Mesothelial cell of epicardium (in vitro differentiated cells): ENCODE data around the gene RANBP17. TPM values are rescaled to one million over a fixed set of nuclear protein-coding genes. Genes with fewer than 3 reads are reported as not detected.

Source experiments
- DNase-seq, 2 experiments: peaks; one replicate each; pipeline ENCODE4 v3.0.0; 2021; ENCODE audit warnings: low spot score in 2 of 2; ENCODE audit not compliant: unreplicated experiment in 2 of 2
- H3K27ac Mint-ChIP-seq: 2 replicates; pipeline ENCODE4 v1.8.0; 2021; ENCODE audit warnings: mixed read lengths
- H3K27me3 Mint-ChIP-seq: 2 replicates; pipeline ENCODE4 v1.8.0; 2021; ENCODE audit warnings: low read depth, mixed read lengths
- H3K36me3 Mint-ChIP-seq: 2 replicates; pipeline ENCODE4 v1.8.0; 2021; ENCODE audit warnings: mixed read lengths
- H3K4me1 Mint-ChIP-seq: 2 replicates; pipeline ENCODE4 v1.8.0; 2021; ENCODE audit warnings: mixed read lengths
- H3K4me3 Mint-ChIP-seq: 2 replicates; pipeline ENCODE4 v1.8.0; 2021; ENCODE audit warnings: mild to moderate bottlenecking, moderate library complexity, mixed read lengths
- H3K9me3 Mint-ChIP-seq: 2 replicates; pipeline ENCODE4 v1.8.0; 2021; ENCODE audit warnings: mixed read lengths
- total RNA-seq: library from RNA; stranded (reverse); gene quantifications from 3 replicates; pipeline ENCODE4 v1.2.1, GENCODE V29; 2021
- TF ChIP-seq, protein P1 (sequence below): fragments of 200-600 bp; sonication (generic); IDR thresholded peaks from one replicate; pipeline ENCODE4 v1.5.0; 2021; ENCODE audit warnings: antibody characterized with exemption; ENCODE audit not compliant: unreplicated experiment

Gene RANBP17
- total RNA-seq, 1 donor from 2014 or later: 60.8 TPM

DNA sequence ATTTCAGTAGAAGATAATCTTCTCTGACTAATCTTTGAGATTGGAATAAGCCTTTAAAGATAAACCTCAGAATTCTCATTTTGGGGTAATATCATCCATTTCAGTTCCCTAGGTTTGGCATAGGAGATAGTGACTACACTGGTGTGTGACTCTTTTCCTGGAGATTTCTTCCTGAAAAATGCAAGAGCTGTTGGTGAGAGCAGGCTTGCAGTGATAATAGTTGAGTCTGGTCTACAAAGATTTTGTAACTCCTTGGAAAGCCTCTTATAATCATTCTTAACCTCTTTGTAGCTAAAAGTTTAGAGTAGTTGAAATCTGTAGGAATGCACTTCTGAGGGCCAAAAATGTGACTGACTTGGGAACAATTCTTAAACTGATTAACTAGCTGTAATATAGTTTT, 23.4 kb downstream of the RANBP17 start:
- H3K27ac Mint-ChIP-seq: no peak overlapping the region
- TF ChIP-seq, protein P1, sequence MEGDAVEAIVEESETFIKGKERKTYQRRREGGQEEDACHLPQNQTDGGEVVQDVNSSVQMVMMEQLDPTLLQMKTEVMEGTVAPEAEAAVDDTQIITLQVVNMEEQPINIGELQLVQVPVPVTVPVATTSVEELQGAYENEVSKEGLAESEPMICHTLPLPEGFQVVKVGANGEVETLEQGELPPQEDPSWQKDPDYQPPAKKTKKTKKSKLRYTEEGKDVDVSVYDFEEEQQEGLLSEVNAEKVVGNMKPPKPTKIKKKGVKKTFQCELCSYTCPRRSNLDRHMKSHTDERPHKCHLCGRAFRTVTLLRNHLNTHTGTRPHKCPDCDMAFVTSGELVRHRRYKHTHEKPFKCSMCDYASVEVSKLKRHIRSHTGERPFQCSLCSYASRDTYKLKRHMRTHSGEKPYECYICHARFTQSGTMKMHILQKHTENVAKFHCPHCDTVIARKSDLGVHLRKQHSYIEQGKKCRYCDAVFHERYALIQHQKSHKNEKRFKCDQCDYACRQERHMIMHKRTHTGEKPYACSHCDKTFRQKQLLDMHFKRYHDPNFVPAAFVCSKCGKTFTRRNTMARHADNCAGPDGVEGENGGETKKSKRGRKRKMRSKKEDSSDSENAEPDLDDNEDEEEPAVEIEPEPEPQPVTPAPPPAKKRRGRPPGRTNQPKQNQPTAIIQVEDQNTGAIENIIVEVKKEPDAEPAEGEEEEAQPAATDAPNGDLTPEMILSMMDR: no peak
- DNase-seq: no peak
- no peaks in the 10 kb centered on the region for H3K27me3 Mint-ChIP-seq
- H3K36me3 Mint-ChIP-seq: peaks cover 26% of the 10 kb centered on the region
- peaks cover 2% of the 10 kb centered on the region for H3K4me1 Mint-ChIP-seq
- peaks cover 8% of the 10 kb centered on the region for H3K9me3 Mint-ChIP-seq
- H3K4me3 Mint-ChIP-seq: no peak overlapping the region

DNA sequence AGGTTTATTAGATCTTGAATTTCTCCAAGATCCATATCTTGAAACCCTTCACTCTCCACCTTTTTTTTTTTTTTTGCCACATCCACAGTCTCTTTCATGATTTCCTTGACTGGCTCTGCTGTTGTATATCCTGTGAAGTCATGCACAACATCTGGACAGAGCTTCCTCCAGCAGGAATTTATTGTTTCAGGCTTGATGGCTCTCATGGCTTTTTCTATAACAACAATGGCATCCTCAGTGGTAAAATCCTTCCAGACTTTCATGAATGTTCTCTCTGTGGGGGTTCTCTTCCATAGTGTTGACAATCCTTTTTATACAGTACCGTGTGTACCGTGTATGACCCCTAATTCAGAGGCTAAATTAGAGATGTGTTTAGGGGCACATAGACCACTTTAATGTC, 24.0 kb downstream of the RANBP17 start:
- H3K27ac Mint-ChIP-seq: peak overlapping the region; percentile 8
- H3K4me3 Mint-ChIP-seq: no peak overlapping the region
- TF ChIP-seq, protein P1: no peak
- H3K9me3 Mint-ChIP-seq: peaks cover 8% of the 10 kb centered on the region
- H3K36me3 Mint-ChIP-seq: peaks cover 25% of the 10 kb centered on the region
- H3K27me3 Mint-ChIP-seq: no peaks in the 10 kb centered on the region
- DNase-seq: no peak
- H3K4me1 Mint-ChIP-seq: peaks cover 2% of the 10 kb centered on the region

DNA sequence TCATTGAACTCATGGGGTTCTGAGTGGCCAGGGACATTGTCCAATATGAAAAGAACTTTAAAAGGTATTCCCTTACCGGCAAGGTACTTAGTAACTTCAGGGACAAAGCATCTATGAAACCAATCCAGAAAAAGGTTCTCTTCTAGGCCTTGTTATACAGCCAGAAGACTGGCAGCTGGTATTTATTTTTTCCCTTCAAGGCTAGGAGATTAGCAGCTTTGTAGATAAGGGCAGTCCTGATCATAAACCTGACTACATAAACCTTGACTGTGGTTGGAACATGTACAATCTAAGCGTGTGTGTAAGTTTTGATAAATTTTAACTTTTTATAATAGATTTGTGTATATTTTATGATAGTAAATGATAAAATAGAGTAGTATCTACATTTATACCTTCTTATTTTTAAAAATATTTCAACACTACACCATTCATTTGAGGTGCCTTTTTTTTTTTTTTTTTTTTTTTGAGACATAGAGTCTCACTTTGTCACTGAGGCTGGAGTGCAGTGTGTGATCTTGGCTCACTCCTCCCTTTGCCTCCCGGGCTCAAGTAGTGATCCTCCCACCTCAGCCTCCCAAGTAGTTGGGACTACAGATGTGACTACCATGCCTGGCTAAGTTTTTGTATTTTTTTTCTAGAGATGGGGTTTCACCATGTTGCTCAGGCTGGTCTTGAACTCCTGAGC, 24.5 kb downstream of the RANBP17 start:
- no peaks in the 10 kb centered on the region for H3K27me3 Mint-ChIP-seq
- peak overlapping the region; percentile 8 for H3K27ac Mint-ChIP-seq
- H3K4me3 Mint-ChIP-seq: no peak overlapping the region
- DNase-seq: no peak
- H3K4me1 Mint-ChIP-seq: peaks cover 2% of the 10 kb centered on the region
- H3K9me3 Mint-ChIP-seq: peaks cover 8% of the 10 kb centered on the region
- TF ChIP-seq, protein P1: no peak
- peaks cover 26% of the 10 kb centered on the region for H3K36me3 Mint-ChIP-seq

DNA sequence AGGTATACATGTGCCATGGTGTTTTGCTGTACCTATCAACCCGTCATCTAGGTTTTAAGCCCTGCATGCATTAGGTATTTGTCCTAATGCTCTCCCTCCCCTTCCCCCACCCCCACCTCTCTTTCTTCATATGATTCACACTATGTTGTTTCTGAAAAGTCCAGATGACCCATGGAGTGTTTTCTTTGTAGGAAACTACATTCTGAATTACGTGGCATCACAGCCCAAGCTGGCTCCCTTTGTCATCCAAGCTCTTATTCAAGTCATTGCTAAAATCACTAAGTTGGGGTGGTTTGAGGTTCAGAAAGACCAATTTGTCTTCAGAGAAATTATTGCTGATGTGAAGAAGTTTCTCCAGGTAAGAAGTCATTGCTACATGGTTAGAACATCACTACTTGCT, 30.4 kb downstream of the RANBP17 start:
- Mint-ChIP-seq H3K4me1 (no peaks in the 10 kb centered on the region), H3K27me3 (no peaks in the 10 kb centered on the region), H3K27ac (no peak overlapping the region), H3K36me3 (peaks cover 19% of the 10 kb centered on the region), H3K4me3 (no peak overlapping the region), H3K9me3 (peaks cover 6% of the 10 kb centered on the region)
- no peak for DNase-seq
- TF ChIP-seq, protein P1: no peak

DNA sequence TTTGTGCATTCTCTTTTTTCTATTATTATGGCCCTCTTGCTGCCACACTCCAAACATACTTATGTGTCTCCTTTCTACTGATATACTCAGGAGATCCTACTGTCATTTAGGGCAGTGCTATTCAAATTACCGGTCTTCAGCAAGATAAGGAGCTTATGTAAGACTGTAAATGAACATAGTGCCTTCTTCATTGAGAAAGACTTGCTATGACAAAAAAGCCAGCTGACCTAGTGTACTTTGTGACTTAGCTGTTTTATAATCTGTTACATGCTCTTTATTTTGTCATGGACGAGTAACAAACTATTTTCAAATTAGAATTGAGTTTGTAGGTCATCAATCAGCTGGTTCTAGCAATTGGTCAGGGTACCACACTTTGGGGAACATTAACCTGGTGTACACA, 32.8 kb downstream of the RANBP17 start:
- H3K27ac Mint-ChIP-seq: no peak overlapping the region
- no peak overlapping the region for H3K4me3 Mint-ChIP-seq
- H3K27me3 Mint-ChIP-seq: no peaks in the 10 kb centered on the region
- TF ChIP-seq, protein P1: no peak
- peaks cover 32% of the 10 kb centered on the region for H3K36me3 Mint-ChIP-seq
- H3K9me3 Mint-ChIP-seq: peaks cover 17% of the 10 kb centered on the region
- no peak for DNase-seq
- no peaks in the 10 kb centered on the region for H3K4me1 Mint-ChIP-seq
